MCF 10A (cell line): Measurements from ENCODE around the gene CFAP52. TPM values are rescaled to one million over a fixed set of nuclear protein-coding genes. Genes with fewer than 3 reads are reported as not detected.

ENCODE experiments used
- Bru-seq: library from RNA; stranded (reverse); fragments of 400-500 nt; gene quantifications from one replicate; lab custom pipeline; 2021; lab: Mats Ljungman, UMichigan
- BruChase-seq, 2 experiments: library from RNA; stranded (reverse); fragments of 400-500 nt; gene quantifications; one replicate each; lab custom pipeline; 2021; lab: Mats Ljungman, UMichigan
- BruUV-seq: library from RNA; stranded (reverse); fragments of 400-500 nt; replicated peaks from 2 replicates; lab custom pipeline; 2021; lab: Mats Ljungman, UMichigan
- CTCF ChIA-PET: fragments of 300-600 bp; sonication (Branson Sonifier 250); formaldehyde crosslinking; extraction: SDS; loops from one replicate; lab custom pipeline; 2021; ENCODE audit warnings: antibody characterized with exemption, inconsistent platforms; lab: Yijun Ruan, JAX
- POLR2A ChIA-PET: fragments of 300-600, 350-650 bp; sonication (Branson Sonifier 250); formaldehyde crosslinking; extraction: SDS; loops from one replicate; lab custom pipeline; 2020; ENCODE audit warnings: antibody characterized with exemption, inconsistent platforms; lab: Yijun Ruan, JAX
- DNase-seq: peaks from one replicate; pipeline ENCODE4 v3.0.0-alpha.2; 2018; ENCODE audit not compliant: unreplicated experiment
- H3K27ac Mint-ChIP-seq: one replicate; pipeline ENCODE4 v1.8.0; 2022; ENCODE audit warnings: mild to moderate bottlenecking, low read depth, mixed read lengths; ENCODE audit not compliant: unreplicated experiment
- H3K27me3 Mint-ChIP-seq: one replicate; pipeline ENCODE4 v1.8.0; 2022; ENCODE audit warnings: mixed read lengths; ENCODE audit not compliant: insufficient read depth, unreplicated experiment
- H3K36me3 Mint-ChIP-seq: one replicate; pipeline ENCODE4 v1.8.0; 2022; ENCODE audit warnings: mild to moderate bottlenecking, moderate library complexity, mixed read lengths; ENCODE audit not compliant: insufficient read depth, unreplicated experiment
- H3K4me1 Mint-ChIP-seq: one replicate; pipeline ENCODE4 v1.8.0; 2022; ENCODE audit warnings: mixed read lengths; ENCODE audit not compliant: insufficient read depth, unreplicated experiment
- H3K4me3 Mint-ChIP-seq: one replicate; pipeline ENCODE4 v1.8.0; 2022; ENCODE audit warnings: mild to moderate bottlenecking, moderate library complexity, mixed read lengths; ENCODE audit not compliant: unreplicated experiment
- H3K9me3 Mint-ChIP-seq: one replicate; pipeline ENCODE4 v1.8.0; 2022; ENCODE audit warnings: mixed read lengths; ENCODE audit not compliant: unreplicated experiment
- intact Hi-C: fragments of 100-400 bp; cut with micrococcal nuclease; formaldehyde crosslinking; loops from 2 replicates; pipeline ENCODE4 v1.14.1; 2022
- long read RNA-seq: library from polyadenylated mRNA; stranded (forward); transcript quantifications from one replicate; pipeline ENCODE4 v2.0.0, GENCODE V29; 2022
- total RNA-seq: library from RNA; stranded (reverse); gene quantifications from 2 replicates; pipeline ENCODE4 v1.2.3, GENCODE V29; 2022
- TF ChIP-seq, protein P1 (sequence below): fragments of 200-600 bp; IDR thresholded peaks from one replicate; pipeline ENCODE4 v1.8.0; 2022; ENCODE audit warnings: antibody characterized with exemption, mild to moderate bottlenecking; ENCODE audit not compliant: unreplicated experiment

CFAP52 gene, protein sequence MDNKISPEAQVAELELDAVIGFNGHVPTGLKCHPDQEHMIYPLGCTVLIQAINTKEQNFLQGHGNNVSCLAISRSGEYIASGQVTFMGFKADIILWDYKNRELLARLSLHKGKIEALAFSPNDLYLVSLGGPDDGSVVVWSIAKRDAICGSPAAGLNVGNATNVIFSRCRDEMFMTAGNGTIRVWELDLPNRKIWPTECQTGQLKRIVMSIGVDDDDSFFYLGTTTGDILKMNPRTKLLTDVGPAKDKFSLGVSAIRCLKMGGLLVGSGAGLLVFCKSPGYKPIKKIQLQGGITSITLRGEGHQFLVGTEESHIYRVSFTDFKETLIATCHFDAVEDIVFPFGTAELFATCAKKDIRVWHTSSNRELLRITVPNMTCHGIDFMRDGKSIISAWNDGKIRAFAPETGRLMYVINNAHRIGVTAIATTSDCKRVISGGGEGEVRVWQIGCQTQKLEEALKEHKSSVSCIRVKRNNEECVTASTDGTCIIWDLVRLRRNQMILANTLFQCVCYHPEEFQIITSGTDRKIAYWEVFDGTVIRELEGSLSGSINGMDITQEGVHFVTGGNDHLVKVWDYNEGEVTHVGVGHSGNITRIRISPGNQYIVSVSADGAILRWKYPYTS
- total RNA-seq = not detected in 2 replicates
- percentile 2 among the genes with signal in this experiment for Bru-seq, nascent RNA
- percentile 10 among the genes with signal in this experiment for BruChase-seq, experiment 1, labeled RNA remaining after a 6-hour chase
- percentile 13 among the genes with signal in this experiment for BruChase-seq, experiment 2, labeled RNA remaining after a 2-hour chase
- long read RNA-seq, partial matches to known transcripts = 0 of 2 reads
- long read RNA-seq, other reads (novel, unspliced or antisense) = 2 of 2 reads

DNA sequence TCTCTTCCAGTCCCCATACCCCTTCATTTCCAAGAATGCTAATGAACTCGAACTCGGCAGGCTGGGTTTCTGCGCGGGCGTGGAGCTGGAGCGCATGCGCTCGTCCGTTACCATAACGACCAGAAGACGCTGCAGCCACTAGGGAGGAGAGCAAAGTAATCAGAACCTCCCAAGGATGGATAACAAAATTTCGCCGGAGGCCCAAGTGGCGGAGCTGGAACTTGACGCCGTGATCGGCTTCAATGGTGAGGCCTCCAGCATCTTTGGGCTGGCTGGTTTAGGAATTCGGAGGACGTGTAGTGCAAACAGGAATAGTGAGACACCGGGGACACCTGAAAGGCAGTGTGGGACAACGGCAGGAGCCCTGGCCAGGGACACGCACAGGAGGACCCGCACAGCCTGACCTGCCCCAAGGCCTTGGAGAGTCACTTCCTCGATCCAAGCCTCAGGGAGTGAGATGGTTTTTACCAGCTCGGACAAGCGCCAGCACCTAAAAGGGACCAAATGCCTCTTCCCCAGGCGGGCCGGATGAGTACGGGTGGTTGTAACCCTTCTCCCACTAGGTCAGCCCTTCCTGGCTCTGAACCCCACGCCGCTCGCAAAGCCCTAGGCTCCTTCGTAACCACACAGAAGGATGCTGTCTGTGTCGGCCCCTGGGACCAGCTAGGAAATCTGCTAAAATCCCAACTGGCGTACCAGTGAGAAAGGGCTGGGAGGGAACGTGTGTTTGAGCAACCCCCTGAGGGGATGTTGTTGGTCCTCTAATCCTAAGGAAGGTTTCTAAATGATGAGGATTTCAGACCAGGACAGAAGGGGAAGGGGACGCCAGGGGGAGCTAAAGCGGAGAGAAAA is at the start of gene CFAP52:
TSS of gene CFAP52 (plus strand) at position 122 of the 852 bp plus-strand sequence. CDS start at position 176, 54 bp downstream.
- ChIA-PET CTCF (interaction anchor here (0.5 to 3.7 kb wide), 20 partner anchors 11 to 1214 kb away, joined by 3 to 33 read pairs (median 4); partner anchors contain the start of gene USP43), POLR2A (interaction anchor here (0.6 to 3.1 kb wide), 13 partner anchors 10 to 1165 kb away, joined by 3 to 27 read pairs (median 4); partner anchors contain the start of gene USP43)
- Mint-ChIP-seq H3K4me3 (peak within 1 kb of the TSS; percentile 77), H3K4me1 (peaks cover 6% of the 10 kb centered on the region), H3K36me3 (no peaks in the 10 kb centered on the region), H3K27me3 (no peaks in the 10 kb centered on the region), H3K27ac (peak within 1 kb of the TSS; percentile 74), H3K9me3 (no peaks in the 10 kb centered on the region)
- intact Hi-C loops = loop anchor here (1.0 kb wide), 1 partner anchor 153 kb away; no protein-coding TSS in a partner anchor
- no TSS peak for BruUV-seq
- peak; percentile 71 for DNase-seq
- TF ChIP-seq, protein P1, sequence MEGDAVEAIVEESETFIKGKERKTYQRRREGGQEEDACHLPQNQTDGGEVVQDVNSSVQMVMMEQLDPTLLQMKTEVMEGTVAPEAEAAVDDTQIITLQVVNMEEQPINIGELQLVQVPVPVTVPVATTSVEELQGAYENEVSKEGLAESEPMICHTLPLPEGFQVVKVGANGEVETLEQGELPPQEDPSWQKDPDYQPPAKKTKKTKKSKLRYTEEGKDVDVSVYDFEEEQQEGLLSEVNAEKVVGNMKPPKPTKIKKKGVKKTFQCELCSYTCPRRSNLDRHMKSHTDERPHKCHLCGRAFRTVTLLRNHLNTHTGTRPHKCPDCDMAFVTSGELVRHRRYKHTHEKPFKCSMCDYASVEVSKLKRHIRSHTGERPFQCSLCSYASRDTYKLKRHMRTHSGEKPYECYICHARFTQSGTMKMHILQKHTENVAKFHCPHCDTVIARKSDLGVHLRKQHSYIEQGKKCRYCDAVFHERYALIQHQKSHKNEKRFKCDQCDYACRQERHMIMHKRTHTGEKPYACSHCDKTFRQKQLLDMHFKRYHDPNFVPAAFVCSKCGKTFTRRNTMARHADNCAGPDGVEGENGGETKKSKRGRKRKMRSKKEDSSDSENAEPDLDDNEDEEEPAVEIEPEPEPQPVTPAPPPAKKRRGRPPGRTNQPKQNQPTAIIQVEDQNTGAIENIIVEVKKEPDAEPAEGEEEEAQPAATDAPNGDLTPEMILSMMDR = peak; percentile 42

DNA sequence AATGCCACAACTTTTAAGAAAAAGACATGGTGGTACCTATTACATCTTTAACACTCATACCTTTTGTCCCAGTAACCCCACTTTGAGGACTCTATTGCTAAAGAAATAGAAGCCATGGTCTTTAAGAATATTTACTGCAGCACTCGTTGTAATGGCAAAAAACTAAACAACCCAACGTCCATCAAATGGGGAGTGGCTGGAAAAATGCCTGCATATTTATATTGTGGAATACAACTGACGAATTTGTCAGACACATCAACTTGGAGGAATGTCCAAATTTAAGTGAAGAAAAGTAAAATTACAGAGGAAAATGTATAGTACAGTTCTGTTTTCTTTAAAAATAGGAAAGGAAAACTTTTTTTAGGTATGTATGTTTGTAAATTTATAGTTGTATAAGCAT is 48.7 kb upstream of the CFAP52 start:
- CTCF ChIA-PET = no interaction called here
- Mint-ChIP-seq H3K4me3 (no peak overlapping the region), H3K27ac (no peak overlapping the region), H3K9me3 (no peaks in the 10 kb centered on the region), H3K4me1 (no peaks in the 10 kb centered on the region), H3K36me3 (peaks cover 7% of the 10 kb centered on the region), H3K27me3 (no peaks in the 10 kb centered on the region)
- POLR2A ChIA-PET = no interaction called here
- TF ChIP-seq, protein P1 = no peak
- no TSS peak for BruUV-seq
- intact Hi-C loops = no loop called here
- no peak for DNase-seq

DNA sequence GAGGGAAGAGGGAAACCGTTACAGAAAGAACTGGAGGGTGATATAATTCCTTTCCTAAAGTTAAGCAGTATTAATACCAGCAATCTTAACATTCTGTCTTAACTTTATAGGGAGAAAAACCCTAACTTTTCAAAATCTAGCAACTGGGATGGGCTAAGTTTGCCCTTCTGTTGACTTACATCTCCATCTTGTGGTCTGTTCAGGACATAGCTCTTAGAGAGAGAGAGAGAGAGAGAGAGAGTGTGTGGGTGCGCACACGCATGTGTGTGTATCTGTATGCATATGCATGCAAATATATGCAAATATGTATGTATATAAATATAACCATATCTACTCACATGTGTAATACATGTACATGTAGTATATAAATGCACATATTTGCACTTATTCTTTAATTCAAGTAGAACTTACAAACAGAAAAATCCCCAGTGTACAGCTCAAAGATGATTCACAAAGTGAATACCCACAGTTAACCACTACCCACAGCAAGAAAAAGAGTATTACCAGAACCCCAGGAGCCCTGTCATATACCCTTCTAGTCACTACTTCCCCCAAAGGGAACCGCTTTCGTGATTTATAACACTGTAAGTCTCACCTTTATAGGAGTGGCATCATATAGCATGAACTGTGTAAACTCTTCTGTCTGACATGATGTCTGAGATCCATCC is 47.3 kb upstream of the CFAP52 start:
- ChIA-PET CTCF (interaction anchor here (0.6 to 1.0 kb wide), 3 partner anchors 11 to 326 kb away, joined by 3 to 5 read pairs (median 4); no protein-coding TSS in a partner anchor), POLR2A (no interaction called here)
- no peaks in the 10 kb centered on the region for H3K4me1 Mint-ChIP-seq
- intact Hi-C loops = no loop called here
- TF ChIP-seq, protein P1 = peak; percentile 36
- DNase-seq = peak; percentile 36
- H3K27me3 Mint-ChIP-seq = no peaks in the 10 kb centered on the region
- H3K27ac Mint-ChIP-seq = no peak overlapping the region
- no peaks in the 10 kb centered on the region for H3K9me3 Mint-ChIP-seq
- H3K4me3 Mint-ChIP-seq = no peak overlapping the region
- H3K36me3 Mint-ChIP-seq = peaks cover 7% of the 10 kb centered on the region
- BruUV-seq = no TSS peak
